CD14-positive monocyte (primary cell): Measurements from ENCODE around the gene MARCKS. TPM values are rescaled to one million over a fixed set of nuclear protein-coding genes. Genes with fewer than 3 reads are reported as not detected.

Experiments
- DNase-seq, 3 donors: peaks; one replicate each; pipeline ENCODE4 v3.0.0-alpha.2; 2011 to 2022
- H2AFZ ChIP-seq: 2 replicates; pipeline ENCODE4 v1.6.0; 2012; ENCODE audit warnings: mild to moderate bottlenecking, low read depth, low read length, inconsistent platforms; ENCODE audit not compliant: insufficient read depth, poor library complexity, severe bottlenecking
- H3K27ac ChIP-seq, 2 donors: 1 replicate in 1 of 2; 2 replicates in 1 of 2; pipeline ENCODE4 v1.5.1; 2012 to 2013; ENCODE audit warnings: low read length in 2 of 2, control low read depth in 1 of 2, inconsistent platforms in 1 of 2, low read depth in 1 of 2, mild to moderate bottlenecking in 1 of 2
- H3K27me3 ChIP-seq, 2 donors: one replicate each; pipeline versions ENCODE4 v1.6.0 to v1.6.1; 2011 to 2013; ENCODE audit warnings: low read length in 2 of 2; ENCODE audit not compliant: control insufficient read depth in 2 of 2, insufficient read depth in 2 of 2
- H3K36me3 ChIP-seq, 2 donors: replicated peaks in 1 of 2; 1 replicate in 1 of 2; 2 replicates in 1 of 2; pipeline versions ENCODE4 v1.5.1 to v1.6.1; 2012 to 2013; ENCODE audit warnings: low read length in 2 of 2, control low read depth in 1 of 2, inconsistent platforms in 1 of 2, mild to moderate bottlenecking in 1 of 2; ENCODE audit not compliant: insufficient read depth in 2 of 2, control insufficient read depth in 1 of 2
- H3K4me1 ChIP-seq, 2 donors: 1 replicate in 1 of 2; 2 replicates in 1 of 2; pipeline versions ENCODE4 v1.5.1 to v1.6.1; 2012 to 2013; ENCODE audit warnings: low read length in 2 of 2, control low read depth in 1 of 2, inconsistent platforms in 1 of 2, mild to moderate bottlenecking in 1 of 2, moderate library complexity in 1 of 2; ENCODE audit not compliant: insufficient read depth in 2 of 2, control insufficient read depth in 1 of 2
- H3K4me2 ChIP-seq: replicated peaks from 2 replicates; pipeline ENCODE3; 2012; ENCODE audit warnings: low read length, moderate library complexity, mild to moderate bottlenecking; ENCODE audit not compliant: poor library complexity, severe bottlenecking; ENCODE audit errors: extremely low read depth
- H3K4me3 ChIP-seq, 3 experiments: fragments of 200-600 bp in 1 of 3; sonication (generic) in 1 of 3; replicated peaks in 1 of 3; 1 replicate in 2 of 3; 2 replicates in 1 of 3; pipeline ENCODE4 v1.5.1; 2011 to 2013; ENCODE audit warnings: low read length in 3 of 3, mild to moderate bottlenecking in 3 of 3, control low read depth in 2 of 3, low read depth in 2 of 3, inconsistent platforms in 1 of 3, moderate library complexity in 1 of 3
- H3K79me2 ChIP-seq: 2 replicates; pipeline ENCODE4 v1.6.0; 2012; ENCODE audit warnings: mild to moderate bottlenecking, control low read depth, inconsistent platforms, low read length, moderate library complexity; ENCODE audit not compliant: insufficient read depth
- H3K9ac ChIP-seq: 2 replicates; pipeline ENCODE4 v1.6.0; 2017; ENCODE audit warnings: low read length, mild to moderate bottlenecking; ENCODE audit not compliant: insufficient read depth, poor library complexity, severe bottlenecking
- H3K9me3 ChIP-seq, 2 donors: replicated peaks in 1 of 2; 1 replicate in 1 of 2; 2 replicates in 1 of 2; pipeline versions ENCODE4 v1.5.1 to v1.6.1; 2012 to 2013; ENCODE audit warnings: low read length in 2 of 2, control low read depth in 1 of 2; ENCODE audit not compliant: control insufficient read depth in 1 of 2, insufficient read depth in 1 of 2
- H4K20me1 ChIP-seq: 2 replicates; pipeline ENCODE4 v1.6.0; 2012; ENCODE audit warnings: mild to moderate bottlenecking, low read length, control low read depth, moderate library complexity; ENCODE audit not compliant: insufficient read depth
- H3K27ac Mint-ChIP-seq, 7 donors: one replicate each; pipeline ENCODE4 v1.8.0; 2020; ENCODE audit warnings: mild to moderate bottlenecking in 7 of 7, mixed read lengths in 7 of 7, moderate library complexity in 6 of 7, inconsistent platforms in 2 of 7
- H3K27me3 Mint-ChIP-seq, 3 donors: one replicate each; pipeline ENCODE4 v1.8.0; 2021 to 2022; ENCODE audit warnings: low read depth in 3 of 3, mild to moderate bottlenecking in 3 of 3, mixed read lengths in 3 of 3, moderate library complexity in 3 of 3, inconsistent platforms in 1 of 3
- H3K36me3 Mint-ChIP-seq, 2 donors: one replicate each; pipeline ENCODE4 v1.8.0; 2020; ENCODE audit warnings: mixed read lengths in 2 of 2, inconsistent platforms in 1 of 2, mild to moderate bottlenecking in 1 of 2
- H3K4me1 Mint-ChIP-seq: one replicate; pipeline ENCODE4 v1.8.0; 2020; ENCODE audit warnings: mild to moderate bottlenecking, mixed read lengths
- H3K4me3 Mint-ChIP-seq, 2 donors: one replicate each; pipeline ENCODE4 v1.8.0; 2020; ENCODE audit warnings: mild to moderate bottlenecking in 2 of 2, mixed read lengths in 2 of 2, moderate library complexity in 1 of 2
- H3K9me3 Mint-ChIP-seq, 7 donors: one replicate each; pipeline ENCODE4 v1.8.0; 2020 to 2022; ENCODE audit warnings: mixed read lengths in 7 of 7, mild to moderate bottlenecking in 6 of 7, moderate library complexity in 6 of 7, inconsistent platforms in 2 of 7
- CTCF ChIP-seq: fragments of 200-600 bp; IDR thresholded peaks from one replicate; pipeline ENCODE4 v1.8.0; 2022; ENCODE audit warnings: antibody characterized with exemption, mild to moderate bottlenecking
- WGBS: methylation state at CpG from one replicate; pipeline ENCODE4 v1.1.5; 2013; ENCODE audit warnings: missing lambda C conversion rate; ENCODE audit not compliant: insufficient coverage; 5-methylcytosine and 5-hydroxymethylcytosine counted together
- intact Hi-C, 2 donors: fragments of 100-400 bp; cut with micrococcal nuclease; formaldehyde crosslinking; loops; one replicate each; pipeline versions ENCODE4 v1.15.0 to v1.15.1; 2023
- polyA plus RNA-seq, 3 donors: library from polyadenylated mRNA; depleted of rRNA in 1 of 3; unstranded in 2 of 3; stranded (reverse) in 1 of 3; fragments of 300-500 nt in 2 of 3; fragments of >200 nt in 1 of 3; fragmentation: Illumina TruSeq in 2 of 3; gene quantifications; 1 replicate in 2 of 3; 2 replicates in 1 of 3; pipeline ENCODE4 v1.2.3, GENCODE V29; 2012 to 2021

MARCKS gene
- polyA plus RNA-seq, 3 donors = 12.1 to 22.9 (median 14.4) TPM

GRCh38 chr6:113855500-113856374 lies 1.4 kb upstream of the MARCKS start:
- Histone ChIP-seq H3K4me2 (peak overlapping the region; percentile 99), H2AFZ (peak overlapping the region; percentile 87), H3K4me1 (peaks cover 25 to 34% of the 10 kb centered on the region in 2 donors), H4K20me1 (peaks cover 10% of the 10 kb centered on the region), H3K27ac (peak overlapping the region; percentile 75 to 98), H3K4me3 (peak overlapping the region; percentile 74 to 98 (median 94)), H3K9me3 (no peaks in the 10 kb centered on the region), H3K36me3 (peaks cover 0 to 4% of the 10 kb centered on the region in 2 donors), H3K79me2 (peaks cover 21% of the 10 kb centered on the region), H3K9ac (peak overlapping the region; percentile 97), H3K27me3 (no peaks in the 10 kb centered on the region)
- intact Hi-C loops = loop anchor here (2.0 to 10.0 kb wide), 6 partner anchors 48 to 548 kb away; no protein-coding TSS in a partner anchor
- H3K9me3 Mint-ChIP-seq = peaks cover 0 to 7% (median 0%) of the 10 kb centered on the region in 7 donors
- peaks cover 4 to 12% of the 10 kb centered on the region in 2 donors for H3K36me3 Mint-ChIP-seq
- peak overlapping the region in 1 of 7 donors; percentile 91 for H3K27ac Mint-ChIP-seq
- 2% methylated on average over 20 of the region's 27 CpGs for whole genome bisulfite sequencing
- peaks cover 5 to 25% (median 6%) of the 10 kb centered on the region in 3 donors for H3K27me3 Mint-ChIP-seq
- peak in 2 of 3 donors; percentile 27 to 53 for DNase-seq
- H3K4me3 Mint-ChIP-seq = no peak overlapping the region
- H3K4me1 Mint-ChIP-seq = peaks cover 11% of the 10 kb centered on the region
- no peak for TF ChIP-seq CTCF

- H3K4me1 Mint-ChIP-seq = peaks cover 11% of the 10 kb centered on the region
- peak overlapping the region; percentile 41 to 98 for H3K27ac ChIP-seq
- H3K9ac ChIP-seq = peak overlapping the region; percentile 97
- H3K27me3 ChIP-seq = no peaks in the 10 kb centered on the region
- H3K79me2 ChIP-seq = peaks cover 21% of the 10 kb centered on the region
- H3K4me3 ChIP-seq = peak overlapping the region; percentile 74 to 98 (median 94)
- intact Hi-C loops = loop anchor here (2.0 to 10.0 kb wide), 6 partner anchors 49 to 549 kb away; no protein-coding TSS in a partner anchor
- 0% methylated on average over 2 of the region's 10 CpGs for WGBS
- H4K20me1 ChIP-seq = peaks cover 15% of the 10 kb centered on the region
- no peak for TF ChIP-seq CTCF
- H3K36me3 Mint-ChIP-seq = peaks cover 9 to 17% of the 10 kb centered on the region in 2 donors
- peaks cover 0 to 7% (median 0%) of the 10 kb centered on the region in 7 donors for H3K9me3 Mint-ChIP-seq
- DNase-seq = no peak
- H3K9me3 ChIP-seq = no peaks in the 10 kb centered on the region
- H3K4me1 ChIP-seq = peaks cover 25 to 34% of the 10 kb centered on the region in 2 donors
- no peak overlapping the region for H3K4me3 Mint-ChIP-seq
- peaks cover 5 to 26% (median 6%) of the 10 kb centered on the region in 3 donors for H3K27me3 Mint-ChIP-seq
- peak overlapping the region; percentile 87 for H2AFZ ChIP-seq
- no peak overlapping the region for H3K27ac Mint-ChIP-seq
- H3K36me3 ChIP-seq = peaks cover 0 to 8% of the 10 kb centered on the region in 2 donors
- H3K4me2 ChIP-seq = peak overlapping the region; percentile 99
These were observed 845 bp upstream of the MARCKS start for GRCh38 chr6:113856375-113856624.
